GM10248 (cell line): ENCODE data around the gene DBT.
"Not testable (repeated sequence)": the region's sequence is repeated elsewhere in the genome, so short reads cannot be mapped to it uniquely, and the experiment has no call there.

Experiments used
- CTCF ChIA-PET: fragments of 300-600 bp; sonication (Branson Sonifier 250); formaldehyde crosslinking; extraction: SDS; loops from one replicate; lab custom pipeline; 2021; ENCODE audit warnings: antibody characterized with exemption; lab: Yijun Ruan, JAX
- POLR2A ChIA-PET: fragments of 350-650 bp; sonication (Branson Sonifier 250); formaldehyde crosslinking; extraction: SDS; loops from one replicate; lab custom pipeline; 2020; ENCODE audit warnings: antibody characterized with exemption; lab: Yijun Ruan, JAX
- DNase-seq: peaks from one replicate; pipeline ENCODE4 v3.0.0; 2012; ENCODE audit errors: extremely low spot score
- CTCF ChIP-seq: IDR thresholded peaks from 2 replicates; pipeline ENCODE4 v1.5.1; 2012; ENCODE audit warnings: mild to moderate bottlenecking, low read depth; ENCODE audit errors: extremely low read depth, missing control alignments, control extremely low read depth

DBT gene

GRCh38 chr1:100206301-100206700, 43.3 kb downstream of the DBT start:
- POLR2A ChIA-PET, result no interaction called here

GRCh38 chr1:100205593-100205992, 44.0 kb downstream of the DBT start:
- CTCF ChIA-PET, result interaction anchor here (1.4 kb wide), 1 partner anchor 98 kb away, joined by 3 read pairs; no protein-coding TSS in a partner anchor
- DNase-seq, POLR2A ChIA-PET: not testable (repeated sequence)

More at GRCh38 chr1:100206301-100206700, 43.3 kb downstream of the DBT start:
- no peak for DNase-seq
- CTCF ChIA-PET, result no interaction called here
- TF ChIP-seq CTCF, result no peak

GRCh38 chr1:100205103-100205502, 44.5 kb downstream of the DBT start:
- CTCF ChIA-PET, result interaction anchor here (1.4 kb wide), 1 partner anchor 98 kb away, joined by 3 read pairs; no protein-coding TSS in a partner anchor

GRCh38 chr1:100202703-100203102, 46.9 kb downstream of the DBT start:
- CTCF ChIA-PET, POLR2A ChIA-PET, DNase-seq: not testable (repeated sequence)

More at GRCh38 chr1:100205103-100205502, 44.5 kb downstream of the DBT start:
- DNase-seq, POLR2A ChIA-PET: not testable (repeated sequence)

- POLR2A ChIA-PET, DNase-seq: not testable (repeated sequence)
- CTCF ChIA-PET, result interaction anchor here (0.9 to 1.0 kb wide), 2 partner anchors 9 to 12 kb away, joined by 3 read pairs; no protein-coding TSS in a partner anchor
These were observed 49.6 kb downstream of the DBT start for GRCh38 chr1:100200060-100200459.

GRCh38 chr1:100198596-100198995, 51.0 kb downstream of the DBT start:
- ChIA-PET CTCF (interaction anchor here (0.9 kb wide), 1 partner anchor 23 kb away, joined by 3 read pairs; no protein-coding TSS in a partner anchor), POLR2A (no interaction called here)
- TF ChIP-seq CTCF, result no peak
- no peak for DNase-seq

- CTCF ChIA-PET, result interaction anchor here (1.0 kb wide), 1 partner anchor 13 kb away, joined by 3 read pairs; no protein-coding TSS in a partner anchor
- no peak for TF ChIP-seq CTCF
- POLR2A ChIA-PET, result no interaction called here
- DNase-seq, result peak; percentile 16
These were observed 61.0 kb downstream of the DBT start for GRCh38 chr1:100188617-100189016.

GRCh38 chr1:100187912-100188311, 61.7 kb downstream of the DBT start:
- no peak for DNase-seq
- TF ChIP-seq CTCF, result no peak
- ChIA-PET POLR2A (no interaction called here), CTCF (interaction anchor here (0.8 to 1.0 kb wide), 2 partner anchors 13 kb away, joined by 3 read pairs; no protein-coding TSS in a partner anchor)

- TF ChIP-seq CTCF, result no peak
- no peak for DNase-seq
- POLR2A ChIA-PET, result no interaction called here
- CTCF ChIA-PET, result interaction anchor here (1.0 to 2.0 kb wide), 3 partner anchors 14 to 21 kb away, joined by 3 to 6 read pairs (median 3); no protein-coding TSS in a partner anchor
These were observed 65.1 kb downstream of the DBT start for GRCh38 chr1:100184536-100184935.
